Panc1 (cell line): Measurements from ENCODE around the gene ITPR2.

Experiments used
- POLR2AphosphoS5 ChIP-seq: IDR thresholded peaks from 2 replicates; pipeline ENCODE4 v1.6.1; 2012; ENCODE audit warnings: mild to moderate bottlenecking, low read depth, low read length, moderate library complexity
- SIN3A ChIP-seq: IDR thresholded peaks from 2 replicates; pipeline ENCODE4 v1.6.1; 2012; ENCODE audit warnings: low read depth, mild to moderate bottlenecking, low read length, moderate library complexity, borderline replicate concordance; ENCODE audit not compliant: insufficient read depth
- TCF7L2 ChIP-seq: IDR thresholded peaks from 2 replicates; pipeline ENCODE4 v1.6.1; 2011; ENCODE audit warnings: mild to moderate bottlenecking, low read depth, low read length, inconsistent platforms
- TF ChIP-seq, protein P1 (sequence below): fragments of 450-650 bp; IDR thresholded peaks from 2 replicates; pipeline ENCODE4 v1.5.1; 2017; ENCODE audit warnings: mild to moderate bottlenecking
- TF ChIP-seq, protein P2 (sequence below), 2 experiments: IDR thresholded peaks; 2 replicates each; pipeline ENCODE4 v1.6.1; 2011 to 2012; ENCODE audit warnings: low read depth in 2 of 2, control low read depth in 1 of 2, low read length in 1 of 2, mild to moderate bottlenecking in 1 of 2, moderate library complexity in 1 of 2; ENCODE audit not compliant: insufficient read depth in 1 of 2

DNA sequence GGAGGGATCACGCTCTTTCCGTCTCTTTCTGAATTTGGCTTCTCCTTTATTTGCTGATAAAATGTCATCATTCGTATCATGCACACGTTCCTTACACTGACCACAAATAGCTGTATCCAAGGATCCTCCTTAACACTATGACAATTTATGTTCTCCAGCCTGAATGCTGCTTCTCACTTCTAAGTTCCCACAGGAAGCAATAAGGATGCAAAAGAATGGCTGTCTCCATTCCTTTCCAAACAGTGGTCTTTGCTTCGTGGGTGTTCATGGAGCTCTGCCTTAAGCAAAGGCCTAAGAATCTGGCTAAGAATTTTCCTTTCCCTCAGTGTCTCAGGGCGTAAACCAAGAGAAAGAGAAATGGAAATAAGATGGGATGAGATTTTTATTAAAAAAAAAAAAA, 200.2 kb downstream of the ITPR2 start:
- TF ChIP-seq, protein P1, sequence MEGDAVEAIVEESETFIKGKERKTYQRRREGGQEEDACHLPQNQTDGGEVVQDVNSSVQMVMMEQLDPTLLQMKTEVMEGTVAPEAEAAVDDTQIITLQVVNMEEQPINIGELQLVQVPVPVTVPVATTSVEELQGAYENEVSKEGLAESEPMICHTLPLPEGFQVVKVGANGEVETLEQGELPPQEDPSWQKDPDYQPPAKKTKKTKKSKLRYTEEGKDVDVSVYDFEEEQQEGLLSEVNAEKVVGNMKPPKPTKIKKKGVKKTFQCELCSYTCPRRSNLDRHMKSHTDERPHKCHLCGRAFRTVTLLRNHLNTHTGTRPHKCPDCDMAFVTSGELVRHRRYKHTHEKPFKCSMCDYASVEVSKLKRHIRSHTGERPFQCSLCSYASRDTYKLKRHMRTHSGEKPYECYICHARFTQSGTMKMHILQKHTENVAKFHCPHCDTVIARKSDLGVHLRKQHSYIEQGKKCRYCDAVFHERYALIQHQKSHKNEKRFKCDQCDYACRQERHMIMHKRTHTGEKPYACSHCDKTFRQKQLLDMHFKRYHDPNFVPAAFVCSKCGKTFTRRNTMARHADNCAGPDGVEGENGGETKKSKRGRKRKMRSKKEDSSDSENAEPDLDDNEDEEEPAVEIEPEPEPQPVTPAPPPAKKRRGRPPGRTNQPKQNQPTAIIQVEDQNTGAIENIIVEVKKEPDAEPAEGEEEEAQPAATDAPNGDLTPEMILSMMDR: no peak
- TF ChIP-seq POLR2AphosphoS5 (no peak), TCF7L2 (no peak), SIN3A (no peak)
- TF ChIP-seq, protein P2, sequence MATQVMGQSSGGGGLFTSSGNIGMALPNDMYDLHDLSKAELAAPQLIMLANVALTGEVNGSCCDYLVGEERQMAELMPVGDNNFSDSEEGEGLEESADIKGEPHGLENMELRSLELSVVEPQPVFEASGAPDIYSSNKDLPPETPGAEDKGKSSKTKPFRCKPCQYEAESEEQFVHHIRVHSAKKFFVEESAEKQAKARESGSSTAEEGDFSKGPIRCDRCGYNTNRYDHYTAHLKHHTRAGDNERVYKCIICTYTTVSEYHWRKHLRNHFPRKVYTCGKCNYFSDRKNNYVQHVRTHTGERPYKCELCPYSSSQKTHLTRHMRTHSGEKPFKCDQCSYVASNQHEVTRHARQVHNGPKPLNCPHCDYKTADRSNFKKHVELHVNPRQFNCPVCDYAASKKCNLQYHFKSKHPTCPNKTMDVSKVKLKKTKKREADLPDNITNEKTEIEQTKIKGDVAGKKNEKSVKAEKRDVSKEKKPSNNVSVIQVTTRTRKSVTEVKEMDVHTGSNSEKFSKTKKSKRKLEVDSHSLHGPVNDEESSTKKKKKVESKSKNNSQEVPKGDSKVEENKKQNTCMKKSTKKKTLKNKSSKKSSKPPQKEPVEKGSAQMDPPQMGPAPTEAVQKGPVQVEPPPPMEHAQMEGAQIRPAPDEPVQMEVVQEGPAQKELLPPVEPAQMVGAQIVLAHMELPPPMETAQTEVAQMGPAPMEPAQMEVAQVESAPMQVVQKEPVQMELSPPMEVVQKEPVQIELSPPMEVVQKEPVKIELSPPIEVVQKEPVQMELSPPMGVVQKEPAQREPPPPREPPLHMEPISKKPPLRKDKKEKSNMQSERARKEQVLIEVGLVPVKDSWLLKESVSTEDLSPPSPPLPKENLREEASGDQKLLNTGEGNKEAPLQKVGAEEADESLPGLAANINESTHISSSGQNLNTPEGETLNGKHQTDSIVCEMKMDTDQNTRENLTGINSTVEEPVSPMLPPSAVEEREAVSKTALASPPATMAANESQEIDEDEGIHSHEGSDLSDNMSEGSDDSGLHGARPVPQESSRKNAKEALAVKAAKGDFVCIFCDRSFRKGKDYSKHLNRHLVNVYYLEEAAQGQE (IDR thresholded peaks at IDR 0.05; ENCODE audit: insufficient read depth in 1 of 2, low read depth in 2 of 2, low read length in 1 of 2): no peak
